GM12874 (cell line): Measurements from ENCODE around the gene TCAF1.

Experiments used
- CTCF ChIP-seq: IDR thresholded peaks from 2 replicates; pipeline ENCODE4 v1.5.1; 2011; ENCODE audit warnings: low read depth, mild to moderate bottlenecking, control low read depth, low read length, moderate library complexity; ENCODE audit not compliant: insufficient read depth

TCAF1 gene

GRCh38 chr7:143886826-143887477 lies 15.0 kb downstream of the TCAF1 start:
- no peak for TF ChIP-seq CTCF

- TF ChIP-seq CTCF: no peak
Observed at GRCh38 chr7:143885951-143886350, 16.0 kb downstream of the TCAF1 start.

GRCh38 chr7:143884969-143885559 lies 16.9 kb downstream of the TCAF1 start:
- no peak for TF ChIP-seq CTCF

GRCh38 chr7:143884241-143884968 lies 17.6 kb downstream of the TCAF1 start:
- no peak for TF ChIP-seq CTCF

GRCh38 chr7:143882604-143883078 lies 19.3 kb downstream of the TCAF1 start:
- no peak for TF ChIP-seq CTCF

GRCh38 chr7:143882020-143882603 lies 19.9 kb downstream of the TCAF1 start:
- no peak for TF ChIP-seq CTCF

GRCh38 chr7:143878884-143879283 lies 23.1 kb downstream of the TCAF1 start:
- no peak for TF ChIP-seq CTCF
